A549 treated with dexamethasone at 1 μM for 4 hours (cell line): ENCODE measurements around the gene MGAT4A. TPM values are rescaled to one million over a fixed set of nuclear protein-coding genes. Genes with fewer than 3 reads are reported as not detected.

Experiments
- total RNA-seq: library from RNA; stranded (reverse); fragments of 200-300 nt; extraction: Qiagen RNA extraction; gene quantifications from 5 replicates; pipeline ENCODE4 v1.2.3, GENCODE V29; 2022

MGAT4A gene
- total RNA-seq: 1.4 to 3.5 TPM (median 2.5 TPM) in 5 replicates

DNA sequence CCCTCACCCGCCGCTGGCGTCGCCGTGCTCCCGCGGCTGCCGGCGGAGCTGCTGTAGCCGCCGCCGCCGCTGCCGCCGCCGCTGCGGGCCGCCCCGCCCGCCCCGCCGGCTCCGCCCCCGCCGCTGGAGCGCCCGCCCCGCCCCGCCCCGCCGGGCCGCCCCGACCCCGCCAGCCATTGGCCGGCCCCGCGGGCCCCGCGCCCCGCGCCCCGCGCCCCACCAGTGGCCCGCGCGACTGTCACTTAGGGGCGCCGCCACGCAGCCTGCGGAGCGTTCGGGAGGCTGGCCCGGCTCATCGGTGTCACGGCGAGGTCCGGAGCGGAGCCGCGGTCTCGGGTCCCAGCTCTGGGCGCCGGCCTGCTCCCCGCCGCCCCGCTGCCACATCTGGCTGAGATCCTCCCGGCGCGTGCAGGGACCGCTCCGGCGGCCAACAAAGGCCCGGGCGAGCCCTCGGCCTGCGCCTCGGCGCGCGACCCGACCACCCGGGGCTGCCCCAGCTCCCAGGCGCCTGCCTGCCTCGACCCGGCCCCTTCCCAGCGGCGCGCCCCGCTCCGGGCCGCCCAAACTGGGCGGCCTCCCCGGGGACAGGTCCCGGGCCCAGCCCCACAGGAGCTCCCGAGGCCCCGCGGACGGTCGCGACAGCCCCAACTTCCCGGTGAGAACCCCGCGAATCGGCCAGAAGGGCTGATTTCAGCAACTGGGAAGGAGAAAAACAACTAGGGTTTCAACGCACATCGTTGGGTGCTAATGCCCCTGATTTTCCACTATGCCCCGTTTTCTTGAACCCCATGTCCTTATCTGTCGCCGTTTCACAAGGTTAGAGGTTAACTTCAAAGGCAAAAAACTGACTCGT, at the start of gene MGAT4A:
Gene MGAT4A, minus strand, starts transcription at position 92 of the 853 bp plus-strand sequence. CDS start 4,800 bp downstream, outside the sequence.

DNA sequence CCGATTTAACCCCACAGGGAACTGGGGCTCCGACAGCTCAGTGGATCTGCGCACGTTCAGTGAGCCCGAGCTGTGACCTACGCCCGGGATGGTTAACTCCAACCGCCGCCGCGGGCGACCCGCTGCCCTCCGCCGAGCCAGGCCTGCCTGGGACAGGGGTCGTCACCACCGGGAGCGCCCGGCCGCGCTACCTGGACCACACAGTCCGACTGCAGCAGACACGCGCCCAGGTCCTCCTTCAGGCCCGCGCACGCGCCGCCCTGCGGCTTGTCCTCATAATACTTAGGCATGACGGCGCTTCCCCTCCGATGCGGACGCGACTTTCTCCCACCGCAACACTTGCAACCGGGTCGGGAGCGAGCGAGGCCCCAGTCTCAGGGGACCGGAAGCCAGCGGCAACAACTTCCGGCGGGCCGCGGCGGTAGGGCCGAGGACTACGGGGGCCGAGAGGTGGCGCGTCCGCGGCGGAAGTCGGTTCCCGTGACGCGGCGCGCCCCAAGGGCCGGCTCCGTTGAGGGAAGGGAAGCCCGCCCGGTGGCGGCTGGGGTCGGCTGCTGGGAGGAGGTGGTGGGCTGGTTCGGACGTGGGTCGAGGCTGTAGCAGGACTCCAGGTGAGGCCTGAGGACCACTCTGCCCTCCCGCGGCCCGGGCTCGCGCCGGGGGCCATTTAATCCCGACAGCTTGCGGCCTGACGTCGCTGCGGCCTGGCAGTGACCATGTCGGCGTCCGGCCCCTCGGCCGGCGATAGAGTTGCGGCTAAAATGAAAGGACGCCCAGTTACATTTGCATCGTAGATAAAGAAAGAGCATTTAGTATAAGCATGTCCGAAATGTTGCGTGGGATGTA, 122.6 kb downstream of the MGAT4A start, which contains the start of the genes COA5 and UNC50:
Gene COA5, minus strand, starts transcription at position 397 of the 846 bp plus-strand sequence. Its CDS starts 107 bp downstream, at position 290.
Gene UNC50, plus strand, starts transcription at position 474 of the 846 bp plus-strand sequence. CDS start 1,171 bp downstream, outside the sequence.

Other genes with a start within 250 kb of the MGAT4A start
- 17.0 to 20.4 TPM (median 17.4 TPM) in 5 replicates for gene COA5, start 122.6 kb downstream of the MGAT4A start, total RNA-seq
- 42.4 to 45.7 TPM (median 43.2 TPM) in 5 replicates for gene UNC50, start 122.5 kb downstream of the MGAT4A start, total RNA-seq
- gene CRACDL, start 205.1 kb upstream of the MGAT4A start, total RNA-seq: 2.7 to 6.0 TPM (median 4.7 TPM) in 5 replicates